Measurements from ENCODE around the gene PLEKHH1.
"Not testable (repeated sequence)": the region's sequence is repeated elsewhere in the genome, so short reads cannot be mapped to it uniquely, and the experiment has no call there.

PLEKHH1 gene

DNA sequence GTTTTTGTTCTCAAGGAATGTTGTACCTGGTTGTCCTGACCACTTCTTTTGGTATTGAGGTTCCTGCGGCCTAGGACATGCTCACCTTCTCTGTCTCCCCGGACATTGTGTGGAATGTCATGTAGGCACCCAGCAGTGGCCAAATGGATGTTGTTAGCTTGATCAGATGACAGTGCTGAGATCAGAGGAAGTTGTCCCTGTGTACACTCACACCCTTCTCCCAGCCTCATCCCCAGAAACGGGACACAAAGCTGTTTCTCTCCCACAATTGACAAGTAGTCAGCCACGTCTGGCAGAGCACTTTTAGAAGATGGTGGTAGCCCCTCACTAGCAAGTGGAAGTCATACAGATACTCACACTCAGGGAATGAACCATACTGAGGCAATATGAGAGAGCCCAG is 3.0 kb downstream of the PLEKHH1 start:
- no peak for DNase-seq

DNA sequence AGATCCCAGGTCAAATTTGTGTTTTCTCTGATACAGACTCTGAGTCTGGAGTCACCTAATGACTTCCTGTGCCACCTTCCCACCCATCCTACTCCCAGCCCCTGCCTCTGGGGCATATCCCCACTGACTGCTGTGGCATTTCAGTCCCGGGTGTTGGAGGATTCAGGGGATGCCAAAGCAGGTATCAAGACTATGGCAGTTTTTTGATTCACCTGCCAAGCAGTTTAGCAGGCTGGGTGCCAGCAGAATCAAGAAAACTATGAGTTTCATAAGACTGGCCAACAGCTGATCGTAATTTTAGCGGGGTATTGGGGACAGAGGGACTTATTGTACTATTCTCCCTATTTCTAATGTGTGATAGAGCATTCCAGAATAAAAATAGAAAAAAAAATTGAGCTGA is 4.6 kb downstream of the PLEKHH1 start:
- no peak for DNase-seq

DNA sequence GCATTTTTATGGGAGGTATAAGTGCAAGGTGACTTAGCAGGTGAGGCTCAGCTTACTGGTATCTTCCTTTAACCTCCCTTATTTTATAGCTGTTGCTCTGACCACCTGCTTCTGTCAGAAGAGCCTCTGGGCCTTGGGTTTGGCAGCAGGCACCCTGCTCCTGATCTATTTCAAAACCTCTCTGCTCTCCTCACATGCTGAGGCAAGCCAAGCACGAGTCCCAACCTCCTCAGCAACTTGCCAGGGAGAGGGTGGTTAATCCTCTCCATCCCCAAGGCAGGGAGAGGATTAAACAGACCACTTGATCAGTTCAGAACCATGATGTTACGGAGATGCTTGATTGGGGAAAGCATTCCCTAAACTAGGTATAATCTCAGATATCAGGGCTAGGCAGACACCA is 5.4 kb downstream of the PLEKHH1 start:
- no peak for DNase-seq

DNA sequence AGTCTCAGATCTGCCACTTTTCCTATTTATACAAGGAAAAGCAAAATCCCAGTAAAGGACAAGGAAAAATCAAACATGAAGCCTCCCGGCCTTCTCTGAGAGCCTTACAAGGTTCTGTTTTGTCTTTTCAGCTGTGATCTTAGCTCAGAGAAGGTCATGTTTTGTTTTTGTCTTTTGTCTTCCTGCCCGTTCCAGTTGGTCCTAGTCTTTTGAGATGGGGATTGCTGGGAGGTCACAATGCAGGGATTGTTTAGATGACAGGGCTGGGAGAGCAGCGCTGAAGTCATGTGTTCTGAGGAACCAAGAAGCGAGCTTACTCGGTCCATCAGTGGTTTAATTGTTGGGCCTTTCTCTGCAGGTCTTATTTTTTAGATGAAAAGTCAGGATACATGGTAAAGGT is 6.0 kb downstream of the PLEKHH1 start:
- DNase-seq = no peak

DNA sequence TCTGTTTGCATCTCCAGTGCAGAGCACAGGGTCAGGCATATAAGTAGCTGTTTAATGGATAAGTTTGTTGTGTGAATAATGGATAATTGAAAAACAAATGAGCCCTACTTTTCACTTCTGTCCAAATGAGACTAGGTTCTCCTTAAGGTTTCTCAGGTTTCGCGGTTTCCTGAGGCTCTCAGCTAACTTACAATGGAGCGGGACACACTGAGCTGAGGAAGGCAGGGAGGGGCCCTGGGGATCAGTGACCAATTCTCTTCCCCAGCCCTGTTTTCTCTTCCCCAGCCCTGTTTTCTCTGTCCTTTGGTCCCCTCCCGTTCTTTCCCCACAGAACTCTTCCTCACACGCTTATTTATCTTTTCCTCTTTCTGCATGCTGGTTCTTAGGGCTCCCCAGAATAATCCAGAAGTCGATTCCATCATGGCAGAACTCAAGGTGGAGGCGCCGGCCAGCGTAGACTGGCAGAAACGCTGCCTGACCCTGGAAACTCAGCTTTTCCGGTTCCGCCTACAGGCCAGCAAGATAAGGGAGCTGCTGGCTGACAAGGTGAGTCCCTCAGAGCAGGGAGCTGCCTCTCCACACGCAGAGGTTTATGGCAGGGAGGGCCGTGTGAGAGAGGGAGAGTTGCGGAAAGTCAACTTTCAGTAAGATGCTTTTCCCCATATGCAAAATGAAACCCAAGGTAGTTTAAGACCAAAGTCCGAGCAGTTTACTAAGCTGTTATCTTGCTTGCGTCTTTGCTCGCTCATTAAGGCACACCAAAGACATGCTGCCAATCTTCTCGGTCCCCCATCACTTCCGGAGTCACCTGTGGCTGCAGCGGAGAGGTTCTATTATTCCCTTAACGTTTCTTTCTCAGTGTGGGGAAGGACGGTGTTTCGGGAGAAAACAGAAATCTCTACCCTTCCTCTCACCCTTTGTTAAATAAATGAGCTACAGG is 8.6 kb downstream of the PLEKHH1 start:
- DNase-seq = no peak

DNA sequence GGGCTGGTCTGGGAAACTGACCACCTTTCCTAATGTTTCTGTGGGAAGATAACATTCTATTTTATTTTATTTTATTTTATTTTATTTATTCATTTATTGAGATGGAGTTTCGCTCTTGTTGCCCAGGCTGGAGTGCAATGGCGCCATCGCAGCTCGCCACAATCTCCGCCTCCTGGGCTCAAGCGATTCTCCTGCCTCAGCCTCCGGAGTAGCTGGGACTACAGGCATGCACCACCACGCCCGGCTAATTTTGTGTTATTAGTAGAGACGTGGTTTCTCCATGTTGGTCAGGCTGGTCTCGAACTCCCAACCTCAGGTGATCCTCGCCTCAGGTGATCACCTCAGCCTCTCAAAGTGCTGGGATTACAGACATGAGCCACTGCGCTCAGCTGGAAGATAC is 9.5 kb downstream of the PLEKHH1 start:
- not testable (repeated sequence) for DNase-seq

DNA sequence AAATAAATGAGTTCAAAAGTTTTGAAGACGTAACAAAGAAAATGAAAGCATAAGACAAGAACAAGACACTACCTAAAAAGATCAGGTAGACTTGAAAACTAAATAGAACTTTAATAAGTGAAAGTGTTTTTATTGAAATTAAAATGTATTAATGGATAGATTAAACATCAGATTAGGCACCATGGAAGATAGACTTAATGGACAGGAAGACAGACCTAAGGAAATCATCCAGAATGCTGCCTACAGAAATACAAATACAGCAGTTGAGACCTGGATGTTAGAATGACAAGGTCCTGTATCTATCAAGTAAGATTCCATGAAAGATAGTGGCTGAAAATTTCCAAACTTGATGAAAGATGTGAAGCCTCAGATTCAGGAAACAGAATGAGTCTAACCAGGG is 11.5 kb downstream of the PLEKHH1 start:
- DNase-seq = no peak

DNA sequence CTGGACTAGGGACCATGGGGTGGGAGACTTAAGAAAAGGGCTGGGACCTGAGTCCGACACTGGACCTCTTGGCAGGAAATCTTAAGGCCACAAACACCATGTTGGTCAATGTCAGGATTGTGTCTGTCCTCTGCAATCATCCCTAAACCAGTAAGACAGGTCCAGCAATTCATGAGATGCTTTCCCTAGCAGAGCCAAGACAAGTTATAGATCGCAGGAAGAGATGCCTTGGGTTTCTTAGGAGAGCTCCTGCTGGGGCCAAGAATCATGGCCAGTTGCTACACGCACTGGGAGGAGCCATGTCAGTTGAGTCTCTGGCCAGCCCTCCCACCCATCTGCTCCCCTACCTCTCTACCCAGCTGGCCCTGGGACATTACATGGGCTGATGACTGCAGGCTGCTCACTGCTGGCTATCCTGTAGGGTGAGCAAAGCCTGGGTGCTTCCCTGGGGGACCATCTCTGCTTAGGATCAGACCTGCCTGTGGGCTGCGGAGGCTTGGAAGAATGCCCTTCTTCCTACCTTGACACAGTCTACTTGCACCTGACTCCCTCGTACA is 14.2 kb downstream of the PLEKHH1 start:
- DNase-seq = no peak

DNA sequence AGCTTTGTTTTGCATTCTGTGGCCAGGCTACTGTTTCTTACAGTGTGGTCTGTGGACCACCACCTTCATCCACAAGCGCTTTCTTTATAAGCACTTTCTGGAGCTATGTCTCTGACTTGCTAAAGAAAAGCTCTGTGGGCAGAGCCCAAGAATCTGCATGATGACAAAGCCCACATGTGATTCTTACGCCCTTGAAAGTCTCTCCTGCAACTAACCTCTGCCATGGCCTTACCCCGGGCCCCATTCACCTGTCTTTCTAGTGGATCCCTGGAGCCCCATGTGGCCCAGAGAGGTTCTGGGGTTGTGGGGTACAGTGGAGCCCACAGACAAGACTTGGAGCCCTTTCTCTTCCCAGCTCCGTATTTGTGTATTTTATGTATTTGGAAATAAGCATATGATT is 16.6 kb downstream of the PLEKHH1 start:
- no peak for DNase-seq

DNA sequence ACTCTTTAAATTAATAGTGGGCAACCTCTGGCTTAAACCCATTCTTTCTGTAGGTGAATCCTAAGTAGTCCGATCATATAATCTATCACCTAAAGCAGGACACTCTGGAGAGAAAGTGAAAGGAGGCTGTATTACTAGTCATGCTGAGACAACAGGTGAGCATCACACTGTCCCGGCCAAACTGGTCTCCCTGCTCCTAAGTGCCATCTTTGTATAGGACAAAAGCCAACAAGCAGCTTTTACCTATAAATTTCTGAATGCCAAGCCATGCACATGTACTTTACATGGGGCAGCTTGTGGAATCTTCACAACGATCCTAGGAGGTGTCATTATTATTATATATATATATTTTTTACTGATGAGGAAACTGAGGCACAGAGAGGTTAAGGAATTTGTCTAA is 18.0 kb downstream of the PLEKHH1 start:
- DNase-seq = no peak

DNA sequence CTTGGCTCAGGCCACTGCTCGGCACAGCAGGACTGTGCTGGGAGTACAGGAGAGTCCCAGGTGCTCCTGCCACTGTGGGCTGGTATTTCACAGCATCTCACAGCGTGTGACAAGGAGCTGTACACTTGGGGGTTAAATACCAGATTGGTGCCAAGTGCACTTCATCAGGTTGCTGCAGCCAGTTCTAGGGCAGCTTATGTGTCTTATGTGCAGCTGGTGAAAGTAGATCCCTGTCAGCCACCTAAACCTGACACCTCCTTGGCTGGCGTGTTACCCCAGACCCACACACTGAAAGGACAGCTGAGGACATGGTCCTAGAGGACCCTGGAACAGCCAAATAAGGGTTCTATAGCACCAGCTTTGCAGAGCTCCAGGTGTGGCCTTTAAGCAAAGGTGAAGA is 18.9 kb downstream of the PLEKHH1 start:
- DNase-seq = no peak

DNA sequence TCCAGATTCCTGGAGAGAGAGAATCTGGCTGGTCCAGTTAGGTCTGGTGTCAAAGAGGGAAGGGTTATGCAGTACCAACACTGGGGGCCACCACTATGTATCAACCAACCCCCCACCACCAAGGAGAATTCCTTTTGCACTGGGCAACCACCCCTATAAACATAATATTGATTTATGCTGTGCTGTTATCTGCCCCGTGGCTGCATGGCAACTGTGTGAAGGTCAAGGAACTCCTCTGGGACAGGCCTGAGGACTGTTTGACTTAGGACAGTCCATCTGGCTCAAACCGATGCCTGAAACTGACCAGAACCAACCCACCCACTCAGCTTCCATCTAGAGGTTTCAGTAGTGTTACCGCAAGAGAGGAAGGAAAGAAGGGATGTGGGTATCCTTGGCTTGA is 20.5 kb downstream of the PLEKHH1 start:
- DNase-seq = no peak

DNA sequence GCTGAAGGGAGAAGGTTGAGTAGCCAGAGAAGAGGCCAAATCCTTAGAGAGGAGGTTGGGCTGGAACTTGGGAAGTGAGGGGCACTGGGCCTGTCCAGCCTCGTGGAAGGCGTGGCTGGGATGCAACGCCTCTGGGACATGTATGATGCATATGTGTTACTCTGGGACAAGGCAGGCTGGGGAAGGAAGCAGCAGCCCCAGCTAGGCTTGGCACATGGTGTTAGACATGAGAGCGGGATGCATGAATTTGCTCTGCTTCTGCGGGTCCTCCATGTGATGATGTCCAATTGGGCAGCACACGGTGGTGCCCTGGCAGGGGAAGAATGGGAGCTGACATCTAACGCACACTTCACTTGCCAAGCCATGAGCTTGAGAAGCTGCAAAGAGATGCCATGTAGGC is 21.3 kb downstream of the PLEKHH1 start:
- DNase-seq = no peak

DNA sequence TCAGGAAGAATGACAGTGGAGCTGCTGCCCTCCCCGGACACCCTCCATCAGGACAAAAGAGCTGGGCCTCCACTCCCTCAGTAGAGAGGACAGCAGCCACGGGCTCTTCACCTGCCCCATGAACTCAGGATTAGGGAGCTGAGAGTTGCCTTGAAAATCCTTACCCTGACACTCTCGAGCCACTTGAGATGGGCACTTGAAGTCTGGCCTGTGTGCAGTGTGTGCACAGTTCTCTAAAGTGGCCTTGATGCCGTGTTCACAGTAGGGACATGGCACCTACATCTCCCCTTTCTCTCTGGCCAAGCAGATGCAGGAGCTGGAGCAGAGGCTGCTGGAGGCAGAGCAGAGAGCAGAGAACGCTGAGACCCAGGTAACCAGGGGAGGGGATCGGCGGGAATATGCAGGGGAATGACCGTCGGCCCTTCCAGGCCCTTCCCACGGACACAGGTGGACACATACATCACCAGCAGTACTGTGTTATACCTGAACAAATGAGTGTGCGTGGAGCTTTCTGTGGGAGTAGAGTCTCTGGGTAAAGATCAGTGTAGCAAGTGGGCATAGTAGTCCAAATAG is 22.5 kb downstream of the PLEKHH1 start:
- DNase-seq = no peak

DNA sequence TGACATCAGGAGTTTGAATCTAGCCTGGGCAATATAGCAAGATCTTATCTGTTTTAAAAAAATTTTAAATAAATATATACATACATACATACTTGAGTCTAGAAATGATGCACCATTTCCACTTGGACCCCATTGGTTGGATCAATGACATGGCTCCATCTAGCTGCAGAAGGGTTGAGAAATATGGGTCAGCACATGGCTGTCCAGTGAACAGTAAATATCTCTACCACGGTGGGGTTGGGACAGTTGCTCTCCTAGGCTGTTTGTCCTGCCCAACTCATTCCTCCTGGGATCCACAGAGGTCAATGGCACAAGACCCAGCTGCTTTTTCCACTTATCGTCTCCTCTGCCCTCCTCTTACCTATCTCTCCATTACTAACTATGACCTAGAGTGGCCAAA is 23.6 kb downstream of the PLEKHH1 start:
- no peak for DNase-seq

DNA sequence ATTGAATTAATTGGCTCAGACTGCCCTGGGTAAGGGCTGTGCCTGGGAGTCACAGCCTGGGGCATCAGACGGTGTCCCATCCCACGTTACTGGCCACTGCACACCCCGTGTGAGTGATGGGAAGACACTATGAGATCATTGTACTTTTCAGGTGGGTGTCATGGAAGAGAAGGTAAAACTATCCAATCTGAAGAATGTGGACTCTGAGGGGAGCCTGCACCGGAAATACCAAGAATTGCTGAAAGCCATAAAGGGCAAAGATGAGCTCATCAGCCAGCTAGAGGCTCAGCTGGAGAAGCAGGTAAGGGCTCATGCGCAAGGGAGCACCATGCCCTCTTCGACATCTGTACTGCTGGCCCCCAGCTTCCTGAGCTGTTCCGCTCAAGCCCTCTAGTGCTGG is 24.0 kb downstream of the PLEKHH1 start:
- peak; percentile 55 for DNase-seq

DNA sequence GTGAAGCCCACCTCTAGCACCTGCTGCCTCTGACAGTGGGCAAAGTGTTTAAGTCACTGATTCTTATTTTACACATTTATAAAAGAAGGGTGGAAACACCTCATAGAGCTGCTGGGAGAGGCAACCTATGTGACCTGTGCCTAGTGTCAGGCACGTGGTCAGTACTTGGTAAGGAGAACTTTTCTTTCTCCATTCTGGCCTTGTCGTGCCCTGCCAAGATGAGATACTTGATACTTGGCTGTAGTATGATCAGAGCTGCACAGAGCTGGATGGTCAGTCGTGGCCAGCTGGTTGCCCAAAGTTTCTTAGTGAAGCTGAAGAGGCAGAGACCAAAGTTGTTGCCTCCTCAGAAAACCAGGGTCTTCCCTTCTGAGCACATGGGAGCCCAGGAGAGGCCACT is 24.6 kb downstream of the PLEKHH1 start:
- DNase-seq = no peak

DNA sequence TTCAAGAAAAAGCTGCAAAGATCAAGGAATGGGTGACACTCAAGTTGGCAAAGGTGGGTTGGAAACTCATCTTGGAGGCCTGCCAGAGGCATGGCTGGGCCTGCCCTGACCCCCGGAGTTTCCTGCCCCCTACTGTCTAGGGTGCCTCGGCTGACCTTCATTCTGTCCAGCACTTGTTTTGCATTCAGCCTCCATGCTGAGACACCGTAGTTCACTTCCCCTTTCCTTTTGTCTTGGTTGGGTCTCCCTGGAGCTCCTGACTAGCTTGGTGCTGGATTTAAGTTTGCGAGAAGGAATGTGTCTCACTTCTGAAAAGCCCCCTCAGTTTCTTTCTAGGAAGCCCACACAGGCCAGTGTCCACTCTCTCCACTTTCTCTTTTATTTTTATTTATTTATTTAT is 26.5 kb downstream of the PLEKHH1 start:
- DNase-seq = no peak

DNA sequence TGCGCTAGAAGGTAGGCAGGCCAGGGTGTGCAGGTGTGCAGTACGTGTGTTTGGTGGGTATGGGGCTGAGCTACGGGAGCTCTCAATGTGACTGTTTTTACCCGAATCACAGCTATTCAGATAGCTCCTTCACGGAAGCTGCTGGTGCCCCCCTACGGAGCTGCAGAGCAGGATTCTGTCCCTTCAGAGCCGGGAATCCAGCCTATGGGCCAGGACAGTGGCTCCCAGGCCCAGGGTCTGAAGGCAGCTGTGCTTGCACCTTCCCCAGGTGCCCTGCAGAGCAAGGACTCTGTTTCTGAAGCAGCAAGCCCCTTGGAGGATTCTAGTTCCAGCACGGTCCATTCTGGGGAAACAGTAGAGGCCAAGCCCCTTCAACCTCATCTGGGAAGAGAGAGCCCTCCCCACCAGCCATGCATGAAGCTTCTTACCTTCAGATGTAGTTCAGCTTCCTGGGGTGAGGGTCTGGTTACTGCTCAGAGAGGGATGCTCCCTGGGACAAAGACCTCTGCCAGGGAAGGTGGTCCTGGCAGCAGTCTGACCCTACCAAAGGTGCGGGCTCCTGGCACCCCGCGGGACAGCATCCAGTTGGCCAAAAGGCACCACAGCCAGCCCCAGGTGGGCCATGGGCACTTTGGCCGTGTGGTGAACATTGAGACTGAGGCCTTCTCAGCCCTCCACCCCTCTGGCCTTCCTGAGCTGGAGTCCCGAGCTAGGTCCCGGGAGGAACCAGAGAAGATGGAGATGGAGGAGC is 29.1 kb downstream of the PLEKHH1 start:
- DNase-seq = no peak

DNA sequence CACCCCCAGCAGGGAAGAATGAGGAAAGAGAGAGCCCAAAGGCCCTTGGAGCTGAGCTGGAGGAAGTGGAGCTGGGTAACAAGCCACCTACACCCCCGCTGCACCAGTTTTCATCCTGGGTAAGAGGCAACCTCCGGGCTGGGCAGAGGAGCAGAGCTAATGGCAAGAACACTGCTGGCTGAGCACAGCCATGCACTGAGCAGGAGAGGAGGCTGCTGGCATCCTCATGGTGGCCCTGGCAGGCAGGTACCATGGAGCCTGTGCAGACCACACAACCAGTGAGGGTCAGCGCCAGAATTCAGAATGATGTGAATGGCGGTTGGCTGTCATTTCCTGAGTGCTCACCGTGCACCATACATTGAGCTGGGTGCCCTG is 29.7 kb downstream of the PLEKHH1 start:
- no peak for DNase-seq

DNA sequence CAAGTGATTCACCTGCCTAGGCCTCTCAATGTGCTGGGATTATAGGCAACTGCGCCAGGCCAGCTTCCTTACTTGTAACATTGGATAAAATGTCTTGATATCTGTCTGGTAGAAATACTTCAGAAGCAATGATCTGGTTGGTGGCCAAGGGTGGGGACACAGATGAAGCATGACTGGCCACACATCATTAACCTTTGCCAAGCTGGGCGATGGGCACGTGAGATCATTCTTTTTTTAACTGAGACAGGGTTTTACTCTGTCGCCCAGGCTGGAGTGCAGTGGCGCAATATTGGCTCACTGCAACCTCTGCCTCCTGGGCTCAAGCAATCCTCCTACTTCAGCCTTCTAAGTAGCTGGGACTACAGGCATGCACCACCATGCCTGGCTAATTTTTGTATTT is 31.1 kb downstream of the PLEKHH1 start:
- DNase-seq = no peak

DNA sequence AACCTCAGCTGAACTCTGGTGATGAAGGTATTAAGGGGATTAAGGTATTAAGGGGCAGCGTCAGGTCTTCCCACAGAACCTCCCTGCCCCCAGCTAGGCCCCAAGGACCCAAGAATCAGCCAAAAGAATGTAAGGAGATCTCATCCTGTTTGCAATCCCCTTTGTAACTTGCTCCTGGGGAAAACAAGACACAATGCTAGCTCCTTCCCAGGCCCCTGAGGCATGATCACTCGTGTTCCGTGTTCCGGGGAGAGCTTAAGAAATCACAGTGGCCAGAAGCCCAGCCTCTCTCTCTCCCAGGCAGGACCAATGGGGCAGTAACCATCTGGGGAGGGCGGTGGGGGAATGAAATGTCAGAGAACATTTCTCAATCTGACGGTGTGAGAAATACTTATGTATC is 33.8 kb downstream of the PLEKHH1 start:
- no peak for DNase-seq

DNA sequence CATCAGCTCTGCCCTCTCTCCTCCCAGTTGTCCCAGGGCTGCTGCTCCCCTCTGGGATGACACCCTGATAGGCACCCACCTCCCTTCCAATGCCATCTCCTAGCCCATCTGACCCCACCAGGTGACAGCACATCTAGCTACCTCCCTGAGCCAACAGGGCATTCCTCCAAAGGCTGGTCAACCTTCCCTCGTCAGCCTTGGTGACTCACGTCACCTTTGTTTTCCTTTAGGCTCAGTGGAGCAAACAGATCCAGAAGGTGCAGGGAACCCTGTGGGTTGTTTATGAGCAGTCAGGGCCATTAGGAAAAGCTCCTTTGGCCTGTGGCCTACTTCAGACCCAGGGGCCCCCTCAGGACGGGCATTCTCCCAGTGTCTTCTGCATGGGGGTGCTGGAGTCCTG is 34.6 kb downstream of the PLEKHH1 start:
- no peak for DNase-seq

Data from 8988T (cell line).